SU-DHL-6 (cell line): Measurements from ENCODE around the gene KCNH8.

Experiments
- CTCF ChIP-seq: fragments of 200-600 bp; sonication (generic); IDR thresholded peaks from one replicate; pipeline ENCODE4 v1.5.1; 2017; ENCODE audit warnings: antibody characterized with exemption, mild to moderate bottlenecking, low read length, moderate library complexity; ENCODE audit not compliant: insufficient read depth, poor library complexity, severe bottlenecking
- EZH2phosphoT487 ChIP-seq: fragments of 200-600 bp; sonication (generic), shearing (Covaris generic); conservative IDR thresholded peaks from 2 replicates; pipeline ENCODE4 v1.6.1; 2018; ENCODE audit warnings: mild to moderate bottlenecking, antibody characterized with exemption, low read length, moderate library complexity, mixed read lengths

GRCh38 chr3:19522305-19522704, 374.0 kb downstream of the KCNH8 start:
- no peak for TF ChIP-seq CTCF
- TF ChIP-seq EZH2phosphoT487 = no peak
